HG02623 (cell line): ENCODE results near the gene ABCC3.

ENCODE experiments used
- ATAC-seq: cut with Tn5 transposase; IDR thresholded peaks from one replicate; pipeline ENCODE4 v1.9.1; 2021; ENCODE audit warnings: moderate library complexity; ENCODE audit not compliant: unreplicated experiment

The ABCC3 gene

DNA sequence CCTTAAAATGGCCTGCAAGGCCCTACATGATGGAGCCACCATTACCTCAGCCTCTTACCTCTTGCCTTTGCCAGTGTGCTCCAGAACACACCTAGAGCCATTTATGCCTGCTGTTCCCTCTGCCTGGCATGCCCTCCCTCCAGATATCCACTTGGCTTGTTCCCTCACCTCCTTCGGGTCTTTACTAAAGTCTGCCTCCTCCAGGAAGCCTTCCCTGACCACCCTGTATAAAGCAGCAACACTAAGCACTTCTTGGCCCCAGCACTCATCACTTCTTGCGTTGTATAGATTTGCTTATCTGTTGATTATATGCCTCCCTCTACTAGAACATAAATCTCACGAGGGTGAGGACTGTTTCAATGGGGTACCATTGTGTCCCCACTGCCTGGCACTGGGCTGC lies 47.8 kb downstream of the ABCC3 start:
- no peak for ATAC-seq

DNA sequence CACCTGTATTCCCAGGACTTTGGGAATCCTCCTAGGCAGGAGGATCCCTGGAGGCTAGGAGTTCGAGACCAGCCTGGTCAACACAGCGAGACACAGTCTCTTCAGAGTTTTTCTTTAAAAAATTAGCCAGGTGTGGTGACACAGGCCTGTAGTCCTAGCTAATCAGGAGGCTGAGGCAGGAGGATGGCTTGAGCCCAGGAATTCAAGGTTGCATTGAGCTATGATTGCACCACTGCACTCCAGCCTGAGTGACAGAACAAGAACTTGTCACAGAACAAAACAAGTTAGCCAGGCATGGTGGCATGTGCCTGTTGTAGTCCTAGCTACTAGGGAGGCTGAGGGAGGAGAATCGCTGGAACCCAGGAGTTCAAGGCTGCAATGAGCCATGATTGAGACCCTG lies 48.3 kb downstream of the ABCC3 start:
- ATAC-seq: no peak

DNA sequence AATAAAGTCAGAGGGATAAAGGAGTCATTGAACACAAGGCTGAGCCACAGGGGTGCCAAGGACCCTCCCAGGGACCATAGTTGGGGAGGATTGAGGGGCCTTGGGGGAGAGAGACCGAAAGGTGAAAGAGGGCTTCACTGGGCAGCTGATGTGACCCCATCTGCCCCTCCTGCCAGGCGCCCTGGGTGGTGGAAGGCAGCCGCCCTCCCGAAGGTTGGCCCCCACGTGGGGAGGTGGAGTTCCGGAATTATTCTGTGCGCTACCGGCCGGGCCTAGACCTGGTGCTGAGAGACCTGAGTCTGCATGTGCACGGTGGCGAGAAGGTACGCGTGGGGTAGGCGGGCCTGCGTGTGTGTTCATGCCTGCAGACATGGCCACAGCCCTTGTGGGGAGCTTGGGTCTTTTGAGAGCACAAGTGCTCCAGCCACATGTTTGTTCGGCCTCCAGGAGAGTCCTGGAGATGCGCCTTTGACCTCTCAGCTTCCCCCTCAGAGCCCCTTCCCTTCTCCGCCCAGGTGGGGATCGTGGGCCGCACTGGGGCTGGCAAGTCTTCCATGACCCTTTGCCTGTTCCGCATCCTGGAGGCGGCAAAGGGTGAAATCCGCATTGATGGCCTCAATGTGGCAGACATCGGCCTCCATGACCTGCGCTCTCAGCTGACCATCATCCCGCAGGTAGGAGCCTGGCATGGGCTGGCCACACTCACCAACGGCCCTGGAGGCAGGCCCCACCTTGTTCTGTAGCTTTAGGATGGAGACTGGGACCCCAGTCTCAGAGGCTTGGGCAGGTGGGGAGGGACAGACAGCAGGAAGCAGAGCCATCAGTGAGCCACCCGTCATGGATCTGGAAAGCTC lies 49.0 kb downstream of the ABCC3 start:
- no peak for ATAC-seq

DNA sequence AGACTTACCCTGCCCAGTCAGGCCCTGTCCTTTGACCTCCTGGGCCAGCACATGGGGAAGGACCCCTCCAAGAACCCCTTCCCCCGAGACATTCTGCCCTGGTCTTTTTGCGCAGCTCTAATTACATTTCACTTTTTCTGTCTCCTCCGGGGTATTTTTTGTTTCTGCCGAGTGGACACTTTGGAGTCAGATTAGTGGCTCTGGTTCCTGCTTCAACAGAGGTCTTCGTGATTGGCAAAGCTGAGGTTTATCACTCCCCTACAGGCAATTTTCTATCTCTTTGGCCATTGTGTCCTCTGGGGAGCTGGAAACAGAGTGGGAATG lies 49.6 kb downstream of the ABCC3 start:
- ATAC-seq: no peak

DNA sequence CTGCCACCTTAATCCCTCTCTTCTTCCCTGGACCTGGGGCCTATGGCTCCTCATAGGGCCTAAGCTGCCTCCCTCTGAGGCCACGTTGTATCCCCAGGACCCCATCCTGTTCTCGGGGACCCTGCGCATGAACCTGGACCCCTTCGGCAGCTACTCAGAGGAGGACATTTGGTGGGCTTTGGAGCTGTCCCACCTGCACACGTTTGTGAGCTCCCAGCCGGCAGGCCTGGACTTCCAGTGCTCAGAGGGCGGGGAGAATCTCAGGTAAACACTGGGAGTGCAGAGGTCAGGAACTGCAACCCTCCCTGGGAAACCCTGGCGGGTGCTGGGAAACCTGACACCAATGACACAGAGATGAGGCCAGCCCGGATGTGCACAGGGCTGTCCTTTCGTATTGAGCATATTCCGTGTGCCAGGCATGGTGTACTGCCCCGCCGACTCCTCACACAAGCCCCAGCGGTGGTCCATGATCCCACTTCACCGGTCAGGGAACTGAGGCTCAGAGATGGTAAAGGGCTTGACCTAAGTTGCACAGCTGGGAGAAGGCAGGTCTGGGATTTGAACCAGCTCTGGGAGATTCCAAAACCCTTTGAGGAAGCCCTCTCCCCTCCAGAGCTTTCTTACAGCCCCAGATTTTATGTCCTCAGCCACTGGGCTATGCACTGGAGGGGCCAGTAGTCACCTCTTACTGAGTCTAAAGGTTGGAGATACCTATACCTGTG lies 50.1 kb downstream of the ABCC3 start:
- no peak for ATAC-seq

DNA sequence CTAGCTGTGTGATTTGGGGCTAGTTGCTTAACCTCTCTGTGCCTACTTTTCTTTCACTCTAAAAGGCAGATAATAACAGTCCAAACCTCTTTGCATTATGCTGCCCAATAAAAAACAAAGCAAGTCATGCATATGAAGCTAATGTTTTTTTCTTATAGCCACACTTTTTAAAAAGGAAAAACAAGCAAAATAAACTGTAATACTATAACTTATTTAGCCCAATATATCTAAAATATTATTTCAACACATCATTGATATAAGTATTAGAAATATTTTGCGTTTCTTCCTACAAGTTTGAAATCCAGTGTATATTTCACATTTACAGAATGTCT lies 50.6 kb downstream of the ABCC3 start:
- ATAC-seq: no peak

DNA sequence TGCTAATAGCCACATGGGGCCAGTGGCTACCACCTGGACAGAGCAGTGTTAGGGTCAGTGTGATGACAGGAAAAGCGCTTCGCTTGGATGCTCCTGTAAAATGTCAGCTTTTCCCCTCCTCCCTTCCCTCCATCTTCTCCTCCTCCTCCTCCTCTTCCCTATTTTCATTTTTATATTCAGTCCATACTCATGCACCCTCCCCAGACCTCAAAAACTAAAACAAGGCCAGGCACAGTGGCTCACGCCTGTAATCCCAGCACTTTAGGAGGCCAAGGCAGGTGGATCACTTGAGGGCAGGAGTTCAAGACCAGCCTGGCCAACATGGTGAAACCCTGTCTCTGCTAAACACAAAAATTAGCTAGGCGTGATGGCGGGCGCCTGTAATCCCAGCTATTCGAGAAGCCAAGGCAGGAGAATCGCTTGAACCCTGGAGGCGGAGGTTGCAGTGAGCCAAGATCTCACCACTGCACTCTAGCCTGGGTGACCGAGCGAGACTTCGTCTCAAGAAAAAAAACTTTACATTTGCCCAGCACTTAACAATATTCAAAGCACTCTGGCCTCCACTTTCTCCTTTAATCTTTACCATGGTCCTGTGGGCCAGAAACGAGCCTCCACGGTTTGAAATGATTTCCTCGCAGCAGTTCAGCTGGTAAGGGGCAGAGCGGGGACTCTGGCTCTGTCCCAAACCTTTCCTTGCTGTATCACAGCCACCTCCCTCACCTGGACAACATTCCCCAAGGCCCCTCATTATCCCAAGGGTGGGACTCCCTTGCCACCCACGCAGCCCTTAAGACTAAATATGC lies 51.2 kb downstream of the ABCC3 start:
- ATAC-seq: no peak

DNA sequence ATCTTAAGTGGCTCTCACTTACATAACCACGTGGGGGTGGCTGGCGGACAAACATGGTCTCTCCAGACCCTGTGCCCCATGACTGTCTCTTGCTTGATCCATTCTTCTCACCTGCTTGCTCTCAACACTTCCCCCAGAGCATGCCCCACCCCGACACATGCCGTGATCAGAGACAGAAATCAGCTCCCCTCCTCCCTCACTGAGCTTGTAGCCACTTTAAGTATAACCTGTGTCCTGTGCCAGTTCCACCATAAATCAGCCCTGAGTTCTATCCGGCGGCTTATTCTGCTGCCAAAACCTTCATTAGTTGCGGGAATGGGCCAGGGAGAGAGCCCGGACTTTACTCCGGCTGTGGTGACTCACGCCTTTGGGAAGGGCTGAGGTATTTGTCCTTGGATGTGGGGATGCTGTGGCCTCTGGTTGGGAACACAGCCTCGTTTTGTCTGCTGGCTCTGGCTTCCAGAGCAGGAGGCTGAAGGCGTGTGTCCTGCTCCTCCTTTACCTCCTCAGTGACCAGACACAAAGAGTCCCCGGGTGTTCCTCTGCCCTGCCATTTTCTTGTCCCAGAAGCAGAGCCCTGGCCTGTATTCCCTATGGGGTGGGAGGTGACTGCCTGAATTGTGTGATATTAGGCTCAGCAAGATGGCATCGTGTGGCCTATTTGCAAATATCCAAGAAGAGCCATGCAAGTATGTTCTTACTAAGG lies 52.0 kb downstream of the ABCC3 start:
- ATAC-seq: no peak

DNA sequence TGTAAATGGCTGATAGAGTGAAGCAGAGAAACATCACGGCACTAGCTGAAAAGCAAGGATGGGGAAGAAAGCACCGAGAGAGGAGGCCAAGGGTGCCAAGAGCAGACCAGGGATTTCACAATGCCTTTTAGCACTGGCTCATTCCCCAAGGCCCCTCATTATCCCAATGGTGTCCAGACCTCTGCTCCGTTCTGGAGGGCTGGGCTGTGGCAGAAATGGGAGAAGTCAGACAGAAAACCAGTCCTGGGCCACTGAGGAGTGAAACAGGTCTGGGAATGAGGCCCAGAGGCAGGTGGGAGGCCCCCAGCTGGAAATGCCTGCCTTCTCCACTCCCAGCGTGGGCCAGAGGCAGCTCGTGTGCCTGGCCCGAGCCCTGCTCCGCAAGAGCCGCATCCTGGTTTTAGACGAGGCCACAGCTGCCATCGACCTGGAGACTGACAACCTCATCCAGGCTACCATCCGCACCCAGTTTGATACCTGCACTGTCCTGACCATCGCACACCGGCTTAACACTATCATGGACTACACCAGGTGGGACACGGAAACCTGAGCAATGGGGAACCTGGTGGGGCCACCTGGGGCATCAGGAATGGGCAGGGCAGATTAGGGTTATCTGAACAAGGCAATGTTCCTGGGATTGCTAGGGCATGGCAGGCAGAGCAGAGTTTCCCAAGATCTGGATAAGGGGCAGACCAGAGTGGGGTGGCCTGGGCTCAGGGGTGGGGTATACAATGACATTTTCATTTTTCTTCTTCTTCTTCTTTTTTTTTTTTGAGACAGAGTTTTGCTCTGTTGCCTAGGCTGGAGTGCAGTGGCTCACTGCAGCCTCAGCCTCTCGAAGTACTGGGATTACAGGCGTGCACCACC lies 52.8 kb downstream of the ABCC3 start:
- no peak for ATAC-seq

DNA sequence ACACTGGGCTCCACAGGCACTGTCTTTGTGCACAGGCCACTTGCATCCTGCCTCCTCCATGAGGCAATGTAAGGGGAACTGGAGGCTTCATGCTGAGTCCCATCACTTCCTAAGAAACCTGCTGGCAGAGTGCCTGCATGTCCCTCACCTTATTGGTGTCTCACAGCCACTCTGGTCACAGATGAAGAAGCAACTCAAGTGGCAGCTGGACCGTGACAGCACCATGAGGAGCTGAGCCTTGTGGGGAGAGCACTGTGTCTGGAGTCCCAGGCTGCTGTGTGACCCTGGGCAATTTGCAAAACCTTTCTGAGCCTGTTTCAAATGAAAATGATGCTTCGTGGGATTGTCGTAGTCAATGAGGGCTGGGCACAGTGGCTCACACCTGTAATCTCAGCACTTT lies 53.6 kb downstream of the ABCC3 start:
- ATAC-seq: no peak

DNA sequence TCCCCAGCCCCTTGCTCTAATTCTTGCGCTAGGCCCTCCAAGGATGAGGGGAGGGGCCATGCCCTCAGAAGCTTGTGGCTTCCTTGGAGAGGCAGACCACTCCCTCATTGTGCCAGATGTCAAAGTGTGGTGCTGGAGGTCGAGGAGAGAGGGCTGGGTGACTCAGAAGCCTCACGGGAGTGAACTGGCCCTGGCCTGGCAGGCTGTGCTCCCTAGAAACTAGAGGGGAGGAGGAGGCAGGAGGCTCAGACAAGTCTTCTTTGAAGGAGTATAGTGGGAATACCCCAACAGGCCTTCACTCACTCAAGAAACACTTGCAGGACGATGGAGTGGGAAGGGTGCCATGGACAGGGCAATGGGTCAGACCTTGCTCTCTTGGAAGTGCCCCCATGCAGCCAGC lies 54.6 kb downstream of the ABCC3 start:
- no peak for ATAC-seq

DNA sequence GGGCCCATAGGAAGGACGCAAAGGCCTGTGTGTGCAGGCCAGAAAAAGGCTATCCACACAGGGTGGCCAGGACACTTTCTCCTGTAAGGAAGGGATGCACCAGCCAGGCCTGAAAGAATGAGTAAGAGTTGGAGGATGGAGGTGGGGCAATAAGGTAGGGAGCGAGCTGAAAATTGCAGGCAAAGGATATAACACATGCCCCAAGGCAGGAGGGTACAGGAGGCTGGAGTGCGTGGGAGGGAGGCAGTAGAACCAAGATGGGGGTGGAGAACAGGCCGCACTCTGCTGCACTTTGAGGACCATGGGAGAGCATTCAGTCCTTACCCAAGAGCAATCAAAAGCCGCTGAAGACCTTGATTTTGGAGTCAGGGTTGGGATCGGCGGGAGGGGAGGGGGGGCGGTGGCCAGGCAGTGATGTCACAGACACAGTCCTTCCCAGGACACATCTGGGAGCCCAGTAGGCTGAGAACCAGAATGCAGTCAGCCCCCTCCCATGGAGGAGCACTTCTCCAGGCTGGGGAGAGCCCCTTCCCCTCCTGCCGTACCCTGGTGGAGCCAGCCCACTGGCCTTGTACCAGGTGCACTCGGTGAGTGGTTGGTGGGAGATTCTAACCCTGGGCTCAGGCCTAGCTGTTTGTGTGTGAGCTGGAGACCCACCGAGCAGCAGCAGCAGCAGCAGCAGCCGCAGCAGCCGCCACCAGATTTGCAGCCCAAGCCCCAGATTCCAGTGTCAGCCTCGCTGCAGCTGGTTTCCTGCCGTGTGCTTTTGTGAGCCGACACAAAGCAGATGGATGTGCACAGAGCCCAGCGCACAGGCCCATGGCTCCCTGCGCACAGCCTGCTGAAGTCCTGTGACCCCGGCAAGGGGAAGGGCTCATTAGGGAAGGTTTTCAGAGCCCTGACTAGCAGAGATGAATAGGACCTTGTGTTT lies 55.5 kb downstream of the ABCC3 start:
- ATAC-seq: no peak

DNA sequence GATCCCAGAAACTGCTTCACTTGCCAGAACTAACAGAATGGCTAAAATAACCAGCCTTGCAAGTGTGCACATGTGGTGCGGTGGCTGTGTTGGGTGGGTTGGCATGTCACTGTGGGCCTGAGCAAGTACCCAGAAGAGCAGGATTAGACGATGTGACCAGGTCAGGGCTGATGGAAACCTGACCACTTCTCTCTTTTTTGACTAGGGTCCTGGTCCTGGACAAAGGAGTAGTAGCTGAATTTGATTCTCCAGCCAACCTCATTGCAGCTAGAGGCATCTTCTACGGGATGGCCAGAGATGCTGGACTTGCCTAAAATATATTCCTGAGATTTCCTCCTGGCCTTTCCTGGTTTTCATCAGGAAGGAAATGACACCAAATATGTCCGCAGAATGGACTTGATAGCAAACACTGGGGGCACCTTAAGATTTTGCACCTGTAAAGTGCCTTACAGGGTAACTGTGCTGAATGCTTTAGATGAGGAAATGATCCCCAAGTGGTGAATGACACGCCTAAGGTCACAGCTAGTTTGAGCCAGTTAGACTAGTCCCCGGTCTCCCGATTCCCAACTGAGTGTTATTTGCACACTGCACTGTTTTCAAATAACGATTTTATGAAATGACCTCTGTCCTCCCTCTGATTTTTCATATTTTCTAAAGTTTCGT lies 56.3 kb downstream of the ABCC3 start:
- no peak for ATAC-seq

DNA sequence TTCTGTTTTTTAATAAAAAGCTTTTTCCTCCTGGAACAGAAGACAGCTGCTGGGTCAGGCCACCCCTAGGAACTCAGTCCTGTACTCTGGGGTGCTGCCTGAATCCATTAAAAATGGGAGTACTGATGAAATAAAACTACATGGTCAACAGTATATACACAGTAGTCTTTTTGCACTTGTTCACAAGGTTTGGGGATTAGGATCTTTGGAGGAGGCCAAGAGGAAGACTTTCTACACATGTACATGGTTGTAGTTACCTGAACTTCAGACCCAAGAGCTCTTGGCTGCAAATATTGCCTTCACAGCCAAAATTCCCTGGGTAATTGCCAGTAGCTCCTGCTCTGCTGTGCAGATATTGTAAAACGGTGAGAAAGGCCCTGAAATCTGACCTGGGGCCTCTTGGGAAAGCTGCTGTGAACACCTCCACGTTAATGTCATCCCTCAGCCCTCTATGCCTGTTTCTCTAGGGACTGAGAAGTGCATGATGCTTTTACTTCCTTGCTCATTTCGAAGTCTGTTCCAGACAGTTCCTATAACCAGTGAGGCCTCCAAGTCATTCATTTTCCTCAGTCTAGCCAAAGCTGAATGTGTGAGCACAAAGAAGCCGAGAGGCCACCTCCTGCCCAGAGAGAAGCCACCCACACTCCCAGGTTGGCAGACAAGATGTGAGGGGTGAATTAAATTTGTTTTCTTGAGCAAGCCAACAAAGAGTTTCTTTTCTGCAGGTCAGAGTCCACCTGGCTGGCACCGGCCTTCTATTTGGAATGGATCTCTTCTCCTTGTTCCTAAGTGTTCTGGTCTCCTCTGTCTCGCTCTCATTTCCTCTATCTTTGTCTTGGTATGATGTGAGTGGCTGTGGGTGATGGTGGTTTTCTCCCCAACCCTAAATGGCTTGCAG lies 57.1 kb downstream of the ABCC3 start:
- no peak for ATAC-seq

DNA sequence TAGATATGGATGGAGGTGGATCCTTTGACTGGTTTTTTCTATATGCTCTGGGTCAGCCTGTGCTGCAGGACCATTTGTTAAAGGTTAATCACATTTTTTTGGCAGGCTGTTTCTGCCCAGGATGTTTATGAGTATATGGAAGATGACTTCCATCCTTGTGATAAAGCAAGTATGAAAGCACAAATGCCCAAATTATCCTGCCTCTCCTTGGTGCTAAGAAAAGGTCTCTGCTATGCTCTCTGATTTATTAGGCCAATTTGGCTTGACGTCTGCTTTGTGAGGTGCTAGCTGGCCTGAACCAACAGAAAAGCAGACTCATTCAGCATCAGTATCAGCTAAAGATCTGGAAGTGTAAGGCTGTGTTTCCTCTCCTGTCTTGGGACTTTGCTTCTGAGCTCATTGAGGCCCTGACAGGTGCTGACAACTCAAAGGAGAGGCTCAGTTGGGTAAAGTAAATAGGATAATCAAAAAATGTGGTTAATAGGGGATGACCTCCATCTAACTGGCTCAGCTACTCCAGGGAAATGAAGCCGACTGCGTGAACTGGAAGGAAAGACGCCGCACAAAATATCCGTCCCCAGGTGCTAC lies 57.9 kb downstream of the ABCC3 start:
- no peak for ATAC-seq

DNA sequence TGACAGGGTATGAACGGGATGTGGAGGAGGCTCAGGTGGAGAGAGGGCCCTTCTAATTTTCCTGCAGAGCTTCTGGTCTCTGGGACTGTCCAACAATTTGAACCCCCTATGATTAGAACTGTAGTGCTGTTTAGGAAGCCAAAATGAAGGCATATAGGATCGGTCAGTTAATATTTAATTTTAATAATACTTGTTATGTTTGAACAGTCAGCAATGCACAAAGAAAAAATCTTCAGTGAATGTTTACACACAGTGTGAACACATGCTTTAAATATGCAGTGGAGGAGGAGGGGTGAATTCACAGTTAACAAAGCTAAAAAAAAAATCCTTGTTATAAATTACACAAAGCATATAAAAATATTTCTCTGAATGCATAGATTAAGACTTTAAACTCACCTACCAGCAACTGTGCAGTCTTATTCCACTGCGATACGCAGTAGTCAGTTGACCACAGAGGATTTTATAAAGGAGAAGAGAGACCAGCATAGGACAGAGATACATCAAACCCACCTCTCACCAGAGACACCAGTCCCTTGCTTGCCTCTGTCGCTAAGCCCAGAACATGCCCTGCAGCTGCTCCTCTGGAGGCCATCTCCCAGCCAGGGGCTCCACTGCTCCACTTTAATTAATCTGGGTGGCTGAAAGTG lies 58.5 kb downstream of the ABCC3 start:
- no peak for ATAC-seq

DNA sequence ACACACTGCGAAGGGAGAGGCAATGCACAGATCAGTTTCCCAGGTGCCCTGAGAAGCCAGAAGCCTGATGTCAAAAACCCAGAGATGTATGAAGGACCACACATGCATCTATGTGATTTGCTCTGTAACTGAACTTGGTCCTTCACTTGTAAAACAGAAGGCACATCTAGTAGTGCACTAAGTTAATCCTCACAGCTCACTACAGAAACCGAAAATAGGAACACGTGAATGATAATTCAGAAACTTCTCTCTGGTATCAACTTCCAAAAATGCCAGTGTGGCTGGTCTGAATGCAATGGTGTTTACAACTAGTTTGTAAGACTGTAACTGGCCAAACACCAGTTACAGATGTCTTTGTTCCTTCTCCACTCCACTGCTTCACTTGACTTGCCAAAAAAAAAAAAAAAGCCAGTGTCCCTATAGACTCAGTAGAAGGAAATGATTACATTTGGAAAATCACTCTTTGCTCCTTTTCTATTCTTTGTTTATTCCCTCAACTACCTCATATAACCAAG lies 61.7 kb downstream of the ABCC3 start:
- ATAC-seq: no peak
